SK-N-SH (cell line): ENCODE results near the gene ATP2A3. TPM values are rescaled to one million over a fixed set of nuclear protein-coding genes. Genes with fewer than 3 reads are reported as not detected.

Source experiments
- CTCF ChIA-PET: fragments of 300-600, 350-600 bp; formaldehyde crosslinking; extraction: SDS; loops from one replicate; lab custom pipeline; 2021; lab: Yijun Ruan, JAX
- POLR2A ChIA-PET: fragments of 350-600 bp; sonication (Branson Sonifier 250); formaldehyde crosslinking; extraction: SDS; loops from one replicate; lab custom pipeline; 2020; ENCODE audit warnings: antibody characterized with exemption, inconsistent platforms; lab: Yijun Ruan, JAX
- DNase-seq: peaks from one replicate; pipeline ENCODE4 v3.0.0; 2012
- H2AFZ ChIP-seq: fragments of 200-600 bp; sonication (generic); 2 replicates; pipeline ENCODE4 v1.8.1; 2016; ENCODE audit warnings: antibody characterized with exemption, mild to moderate bottlenecking, low read depth
- H3F3A ChIP-seq: fragments of 200-600 bp; sonication (generic); replicated peaks from 2 replicates; pipeline ENCODE3; 2016; ENCODE audit warnings: antibody characterized with exemption, mild to moderate bottlenecking; ENCODE audit not compliant: insufficient read depth
- H3K27ac ChIP-seq, 2 experiments: fragments of 200-500 bp in 1 of 2; fragments of 200-600 bp in 1 of 2; sonication (Bioruptor generic) in 1 of 2; sonication (generic), shearing (Covaris generic) in 1 of 2; 2 replicates each; pipeline versions ENCODE4 v1.5.1 to v1.6.1; 2014 to 2016; ENCODE audit warnings: low read depth in 2 of 2, inconsistent platforms in 1 of 2, low read length in 1 of 2, mild to moderate bottlenecking in 1 of 2, mixed read lengths in 1 of 2
- H3K27me3 ChIP-seq: fragments of 200-600 bp; sonication (generic), shearing (Covaris generic); 2 replicates; pipeline ENCODE4 v1.6.1; 2016; ENCODE audit warnings: mixed run types; ENCODE audit not compliant: insufficient read depth
- H3K36me3 ChIP-seq, 2 experiments: fragments of 200-500 bp in 1 of 2; fragments of 200-600 bp in 1 of 2; sonication (Bioruptor generic) in 1 of 2; sonication (generic) in 1 of 2; replicated peaks in 1 of 2; 2 replicates each; pipeline versions ENCODE3 to v1.5.1; 2014 to 2016; ENCODE audit warnings: low read length in 1 of 2, mild to moderate bottlenecking in 1 of 2; ENCODE audit not compliant: insufficient read depth in 2 of 2, control insufficient read depth in 1 of 2
- H3K4me1 ChIP-seq, 2 experiments: fragments of 200-500 bp in 1 of 2; fragments of 200-600 bp in 1 of 2; sonication (Bioruptor generic) in 1 of 2; sonication (generic), shearing (Covaris generic) in 1 of 2; 2 replicates each; pipeline versions ENCODE4 v1.5.1 to v1.6.1; 2014 to 2016; ENCODE audit warnings: low read depth in 1 of 2, low read length in 1 of 2, mixed run types in 1 of 2; ENCODE audit not compliant: insufficient read depth in 2 of 2, control insufficient read depth in 1 of 2
- H3K4me2 ChIP-seq: fragments of 200-600 bp; sonication (generic), shearing (Covaris generic); 2 replicates; pipeline ENCODE4 v1.6.1; 2017; ENCODE audit warnings: mixed run types
- H3K4me3 ChIP-seq, 2 experiments: fragments of 200-500 bp in 1 of 2; fragments of 200-600 bp in 1 of 2; sonication (Bioruptor generic) in 1 of 2; sonication (generic), shearing (Covaris generic) in 1 of 2; 2 replicates each; pipeline versions ENCODE4 v1.5.1 to v1.8.1; 2014 to 2016; ENCODE audit warnings: low read depth in 2 of 2, inconsistent platforms in 1 of 2, low read length in 1 of 2, mild to moderate bottlenecking in 1 of 2, mixed read lengths in 1 of 2, moderate library complexity in 1 of 2
- H3K79me2 ChIP-seq: fragments of 200-600 bp; sonication (generic); 2 replicates; pipeline ENCODE4 v1.8.1; 2017; ENCODE audit warnings: mild to moderate bottlenecking; ENCODE audit not compliant: insufficient read depth
- H3K9ac ChIP-seq: fragments of 200-600 bp; sonication (generic); 2 replicates; pipeline ENCODE4 v1.6.1; 2017; ENCODE audit warnings: mixed run types
- H3K9me2 ChIP-seq: fragments of 200-600 bp; sonication (generic); 2 replicates; pipeline ENCODE4 v1.6.1; 2017; ENCODE audit warnings: mixed run types
- H3K9me3 ChIP-seq: fragments of 200-600 bp; sonication (generic); 2 replicates; pipeline ENCODE4 v1.6.1; 2017; ENCODE audit warnings: mixed run types, mild to moderate bottlenecking, moderate library complexity
- H4K20me1 ChIP-seq: fragments of 200-600 bp; sonication (generic); 2 replicates; pipeline ENCODE4 v1.6.1; 2017; ENCODE audit warnings: mild to moderate bottlenecking, mixed run types; ENCODE audit not compliant: insufficient read depth
- CTCF ChIP-seq: fragments of 200-600 bp; sonication (generic); IDR thresholded peaks from 2 replicates; pipeline ENCODE4 v1.6.1; 2017; ENCODE audit warnings: antibody characterized with exemption, mild to moderate bottlenecking, moderate library complexity
- EP300 ChIP-seq, 2 experiments: IDR thresholded peaks; 2 replicates each; pipeline versions ENCODE4 v1.4.0 to v1.6.1; 2012; ENCODE audit warnings: borderline replicate concordance in 1 of 2, low read depth in 1 of 2, low read length in 1 of 2
- IRF3 ChIP-seq: fragments of 150-350 bp; IDR thresholded peaks from 2 replicates; pipeline ENCODE4 v1.6.1; 2016; ENCODE audit warnings: mild to moderate bottlenecking, low read depth, low read length
- MEF2A ChIP-seq: IDR thresholded peaks from 2 replicates; pipeline ENCODE4 v1.4.0; 2012; ENCODE audit warnings: low read depth, borderline replicate concordance
- NFIC ChIP-seq: IDR thresholded peaks from 2 replicates; pipeline ENCODE4 v1.4.0; 2012; ENCODE audit warnings: borderline replicate concordance
- PBX3 ChIP-seq: IDR thresholded peaks from 2 replicates; pipeline ENCODE4; 2012
- POLR2AphosphoS5 ChIP-seq: IDR thresholded peaks from 2 replicates; pipeline ENCODE4 v1.6.1; 2012; ENCODE audit warnings: low read depth, low read length
- RAD21 ChIP-seq: IDR thresholded peaks from 2 replicates; pipeline ENCODE4 v1.6.1; 2012; ENCODE audit warnings: mild to moderate bottlenecking, low read length
- RCOR1 ChIP-seq: fragments of 150-350 bp; IDR thresholded peaks from 2 replicates; pipeline ENCODE4 v1.6.1; 2017; ENCODE audit warnings: antibody characterized with exemption, low read length
- REST ChIP-seq: IDR thresholded peaks from 2 replicates; pipeline ENCODE4 v1.6.1; 2012; ENCODE audit warnings: mild to moderate bottlenecking, low read depth, low read length, moderate library complexity
- RXRA ChIP-seq: IDR thresholded peaks from 2 replicates; pipeline ENCODE4 v1.4.0; 2012; ENCODE audit warnings: low read depth, mild to moderate bottlenecking, borderline replicate concordance
- SMC3 ChIP-seq: IDR thresholded peaks from 2 replicates; pipeline ENCODE4 v1.6.1; 2012; ENCODE audit warnings: low read depth, low read length, improper control_type of control experiment
- TAF1 ChIP-seq: IDR thresholded peaks from 2 replicates; pipeline ENCODE4 v1.6.1; 2012; ENCODE audit warnings: low read depth, mild to moderate bottlenecking, low read length, moderate library complexity, borderline replicate concordance
- TEAD4 ChIP-seq: IDR thresholded peaks from 2 replicates; pipeline ENCODE4 v1.4.0; 2012; ENCODE audit warnings: mild to moderate bottlenecking, borderline replicate concordance; ENCODE audit not compliant: insufficient read depth
- YY1 ChIP-seq: IDR thresholded peaks from 2 replicates; pipeline ENCODE4 v1.4.0; 2012; ENCODE audit warnings: low read depth, mild to moderate bottlenecking
- WGBS: methylation state at CpG from one replicate; pipeline ENCODE4 v1.1.6; 2017; ENCODE audit warnings: low lambda C conversion rate; 5-methylcytosine and 5-hydroxymethylcytosine counted together
- polyA plus RNA-seq, 3 experiments: library from polyadenylated mRNA; depleted of rRNA; stranded (reverse); fragments of >200 nt; gene quantifications; 2 replicates each; pipeline ENCODE4 v1.2.3, GENCODE V29; 2012

ATP2A3 gene
- polyA plus RNA-seq, 1 of the 3 experiments (the other 2 are of a cell fraction), result 2.1 TPM

GRCh38 chr17:4008082-4008435 lies 43.8 kb upstream of the ATP2A3 start:
- POLR2A ChIA-PET, result no interaction called here
- no peak overlapping the region for H3K4me2 ChIP-seq
- no peak overlapping the region for H3K4me3 ChIP-seq

GRCh38 chr17:4007346-4008081 lies 43.3 kb upstream of the ATP2A3 start:
- ChIA-PET CTCF (interaction anchor here (0.6 to 6.0 kb wide), 10 partner anchors 9 to 562 kb away, joined by 3 to 49 read pairs (median 4); partner anchors contain the start of gene P2RX1), POLR2A (no interaction called here)
- Histone ChIP-seq H3F3A (no peaks in the 10 kb centered on the region), H2AFZ (no peak overlapping the region), H4K20me1 (no peaks in the 10 kb centered on the region), H3K4me1 (peaks cover 0 to 2% of the 10 kb centered on the region in 2 experiments; a peak in 1 of 4 replicates), H3K79me2 (no peaks in the 10 kb centered on the region), H3K9me3 (no peaks in the 10 kb centered on the region), H3K36me3 (peaks cover 25 to 52% of the 10 kb centered on the region in 2 experiments), H3K9me2 (no peaks in the 10 kb centered on the region), H3K27me3 (no peaks in the 10 kb centered on the region), H3K4me3 (no peak overlapping the region), H3K27ac (no peak overlapping the region), H3K4me2 (no peak overlapping the region), H3K9ac (no peak overlapping the region)
- TF ChIP-seq NFIC (no peak), TEAD4 (no peak), TAF1 (no peak), IRF3 (no peak), EP300 (IDR thresholded peaks at IDR 0.05; ENCODE audit: borderline replicate concordance in 1 of 2, low read depth in 1 of 2, low read length in 1 of 2) (no peak), YY1 (no peak), REST (no peak), RXRA (no peak)
- DNase-seq, result peak; percentile 56
- WGBS, result 88% methylated on average over 16 of the region's 27 CpGs

More at GRCh38 chr17:4008082-4008435, 43.8 kb upstream of the ATP2A3 start:
- CTCF ChIA-PET, result interaction anchor here (0.7 to 6.0 kb wide), 8 partner anchors 10 to 144 kb away, joined by 3 to 49 read pairs (median 4); partner anchors contain the start of gene P2RX1
- no peak for TF ChIP-seq TEAD4
- TF ChIP-seq RAD21, result peak; percentile 23; the same call in 1 of the 2 replicates
- no peak for TF ChIP-seq POLR2AphosphoS5
- peak; percentile 18 for TF ChIP-seq CTCF
- TF ChIP-seq SMC3, result 0 out of 2 replicates have a peak, but pooled peaks have one; percentile 7
- no peak for TF ChIP-seq RCOR1
- no peak for TF ChIP-seq RXRA
- no peak for TF ChIP-seq MEF2A
- no peak for TF ChIP-seq PBX3
- H3K4me1 ChIP-seq, result peaks cover 0 to 2% of the 10 kb centered on the region in 2 experiments; a peak in 1 of 4 replicates
- no peaks in the 10 kb centered on the region for H3K9me2 ChIP-seq
- WGBS, result 84% methylated on average over 6 of the region's 6 CpGs
- no peaks in the 10 kb centered on the region for H3F3A ChIP-seq
- no peak overlapping the region for H3K9ac ChIP-seq
- H4K20me1 ChIP-seq, result no peaks in the 10 kb centered on the region
- H3K9me3 ChIP-seq, result no peaks in the 10 kb centered on the region
- H3K27me3 ChIP-seq, result no peaks in the 10 kb centered on the region
- H3K79me2 ChIP-seq, result no peaks in the 10 kb centered on the region
- H2AFZ ChIP-seq, result no peak overlapping the region
- peaks cover 31 to 56% of the 10 kb centered on the region in 2 experiments for H3K36me3 ChIP-seq
- no peak overlapping the region for H3K27ac ChIP-seq
- DNase-seq, result no peak
